GM10248 (cell line): ENCODE data around the gene NDUFS7.
"Not testable (repeated sequence)": the region's sequence is repeated elsewhere in the genome, so short reads cannot be mapped to it uniquely, and the experiment has no call there.

ENCODE experiments used
- CTCF ChIA-PET: fragments of 300-600 bp; sonication (Branson Sonifier 250); formaldehyde crosslinking; extraction: SDS; loops from one replicate; lab custom pipeline; 2021; ENCODE audit warnings: antibody characterized with exemption; lab: Yijun Ruan, JAX
- POLR2A ChIA-PET: fragments of 350-650 bp; sonication (Branson Sonifier 250); formaldehyde crosslinking; extraction: SDS; loops from one replicate; lab custom pipeline; 2020; ENCODE audit warnings: antibody characterized with exemption; lab: Yijun Ruan, JAX
- DNase-seq: peaks from one replicate; pipeline ENCODE4 v3.0.0; 2012; ENCODE audit errors: extremely low spot score
- TF ChIP-seq, protein P1 (sequence below): IDR thresholded peaks from 2 replicates; pipeline ENCODE4 v1.5.1; 2012; ENCODE audit warnings: mild to moderate bottlenecking, low read depth; ENCODE audit errors: extremely low read depth, missing control alignments, control extremely low read depth

The NDUFS7 gene

GRCh38 chr19:1417145-1417544 lies 33.4 kb downstream of the NDUFS7 start:
- POLR2A ChIA-PET, result no interaction called here
- TF ChIP-seq, protein P1, sequence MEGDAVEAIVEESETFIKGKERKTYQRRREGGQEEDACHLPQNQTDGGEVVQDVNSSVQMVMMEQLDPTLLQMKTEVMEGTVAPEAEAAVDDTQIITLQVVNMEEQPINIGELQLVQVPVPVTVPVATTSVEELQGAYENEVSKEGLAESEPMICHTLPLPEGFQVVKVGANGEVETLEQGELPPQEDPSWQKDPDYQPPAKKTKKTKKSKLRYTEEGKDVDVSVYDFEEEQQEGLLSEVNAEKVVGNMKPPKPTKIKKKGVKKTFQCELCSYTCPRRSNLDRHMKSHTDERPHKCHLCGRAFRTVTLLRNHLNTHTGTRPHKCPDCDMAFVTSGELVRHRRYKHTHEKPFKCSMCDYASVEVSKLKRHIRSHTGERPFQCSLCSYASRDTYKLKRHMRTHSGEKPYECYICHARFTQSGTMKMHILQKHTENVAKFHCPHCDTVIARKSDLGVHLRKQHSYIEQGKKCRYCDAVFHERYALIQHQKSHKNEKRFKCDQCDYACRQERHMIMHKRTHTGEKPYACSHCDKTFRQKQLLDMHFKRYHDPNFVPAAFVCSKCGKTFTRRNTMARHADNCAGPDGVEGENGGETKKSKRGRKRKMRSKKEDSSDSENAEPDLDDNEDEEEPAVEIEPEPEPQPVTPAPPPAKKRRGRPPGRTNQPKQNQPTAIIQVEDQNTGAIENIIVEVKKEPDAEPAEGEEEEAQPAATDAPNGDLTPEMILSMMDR, result no peak

DNA sequence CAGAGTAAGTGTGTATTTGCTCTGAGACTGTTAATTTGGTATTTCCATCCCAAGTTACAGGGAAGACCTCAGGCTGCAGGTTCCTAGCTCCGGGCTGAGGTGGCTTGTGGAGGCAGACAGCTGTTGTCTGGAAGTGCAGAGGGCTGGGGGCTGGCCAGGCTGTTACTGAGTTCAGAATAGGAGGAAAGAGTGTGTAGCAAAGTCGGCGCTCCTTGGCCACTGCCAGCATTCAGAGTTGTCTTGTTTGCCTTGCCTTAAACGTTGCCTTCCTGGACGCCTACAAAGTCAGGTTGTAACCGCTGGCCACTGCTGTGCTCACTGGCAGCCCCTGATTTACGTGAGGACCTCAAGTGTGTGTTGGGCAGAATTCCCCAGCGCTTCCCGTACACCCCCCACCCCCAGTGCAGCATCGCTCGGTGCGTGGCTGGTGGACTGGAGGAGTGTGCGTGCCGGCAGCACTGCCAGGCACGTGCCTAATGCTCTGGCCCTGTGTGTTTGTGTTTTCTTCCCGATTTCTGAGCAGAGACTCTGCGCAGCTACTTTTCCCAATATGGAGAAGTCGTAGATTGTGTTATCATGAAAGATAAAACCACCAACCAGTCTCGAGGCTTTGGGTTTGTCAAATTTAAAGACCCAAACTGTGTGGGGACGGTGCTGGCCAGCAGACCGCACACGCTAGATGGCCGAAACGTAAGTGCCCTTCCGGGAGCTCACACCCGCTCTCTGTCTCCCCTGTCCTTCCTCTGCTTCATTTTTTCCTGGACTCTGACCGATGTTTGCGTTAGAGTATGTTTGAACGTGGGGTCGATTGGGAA lies 34.2 kb downstream of the NDUFS7 start:
- ChIA-PET CTCF (interaction anchor here (1.3 to 1.4 kb wide), 2 partner anchors 9 to 26 kb away, joined by 3 to 4 read pairs; no protein-coding TSS in a partner anchor), POLR2A (interaction anchor here (1.2 kb wide), 1 partner anchor 8 kb away, joined by 4 read pairs; no protein-coding TSS in a partner anchor)
- TF ChIP-seq, protein P1, result no peak
- DNase-seq, result no peak

More at GRCh38 chr19:1417145-1417544, 33.4 kb downstream of the NDUFS7 start:
- no peak for DNase-seq
- CTCF ChIA-PET, result interaction anchor here (1.3 kb wide), 1 partner anchor 27 kb away, joined by 4 read pairs; no protein-coding TSS in a partner anchor

DNA sequence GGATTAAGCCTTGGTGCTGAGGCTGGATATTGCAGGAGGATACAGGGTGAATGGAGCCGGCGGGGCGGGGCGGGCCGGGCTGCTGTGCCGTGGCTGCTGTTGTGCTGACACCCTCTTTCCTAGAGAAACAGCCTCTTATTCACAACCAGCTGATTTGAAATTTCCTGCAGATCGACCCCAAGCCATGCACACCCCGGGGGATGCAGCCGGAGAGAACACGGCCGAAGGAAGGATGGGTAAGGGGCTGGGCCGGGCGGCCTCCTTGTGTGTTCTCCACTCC lies 34.7 kb downstream of the NDUFS7 start:
- CTCF ChIA-PET, result interaction anchor here (1.4 kb wide), 2 partner anchors 9 to 139 kb away, joined by 3 read pairs; no protein-coding TSS in a partner anchor
- POLR2A ChIA-PET, result interaction anchor here (1.2 kb wide), 1 partner anchor 9 kb away, joined by 4 read pairs; no protein-coding TSS in a partner anchor
- TF ChIP-seq, protein P1, result no peak
- DNase-seq, result no peak

DNA sequence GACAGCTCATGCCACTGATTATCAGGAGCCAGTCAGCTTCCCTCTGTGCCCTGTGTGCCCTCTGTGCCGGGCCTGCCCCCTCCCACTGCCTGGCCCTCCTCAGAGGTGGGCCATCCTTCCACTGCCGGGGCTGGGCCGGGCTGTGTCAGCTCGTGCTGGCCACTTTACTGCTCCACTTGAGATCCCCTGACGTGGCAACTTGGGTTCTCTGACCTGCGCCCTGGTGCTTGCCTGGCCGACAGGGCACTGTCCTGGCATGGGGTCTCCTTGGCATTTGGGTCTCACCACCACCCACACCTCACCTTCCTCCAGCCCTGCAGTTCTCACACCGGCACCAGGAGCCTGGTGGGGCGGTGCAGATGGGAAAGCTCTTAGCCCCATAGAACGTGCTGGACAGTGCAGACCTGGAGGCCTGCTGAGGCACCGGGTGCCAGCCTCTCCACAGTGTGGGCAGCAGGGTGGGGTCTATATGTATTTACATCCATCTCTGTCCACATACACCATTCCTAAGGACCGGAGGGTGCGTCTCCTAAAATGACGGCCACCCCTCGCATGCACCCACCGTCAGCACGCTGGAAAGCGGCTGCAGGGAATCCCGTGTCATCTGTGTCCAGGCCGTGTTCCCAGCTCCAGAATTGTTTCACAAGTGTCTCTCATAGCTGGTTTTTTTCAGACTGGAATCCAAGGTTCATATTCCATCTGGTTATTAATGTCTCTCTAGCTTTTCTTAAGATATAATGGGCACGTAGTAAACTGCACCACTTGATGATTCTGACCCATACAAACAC lies 35.4 kb downstream of the NDUFS7 start:
- no peak for DNase-seq
- CTCF ChIA-PET, result interaction anchor here (1.0 to 1.4 kb wide), 3 partner anchors 10 to 140 kb away, joined by 3 read pairs; no protein-coding TSS in a partner anchor
- POLR2A ChIA-PET, result interaction anchor here (1.2 kb wide), 1 partner anchor 9 kb away, joined by 4 read pairs; no protein-coding TSS in a partner anchor
- TF ChIP-seq, protein P1, result no peak

DNA sequence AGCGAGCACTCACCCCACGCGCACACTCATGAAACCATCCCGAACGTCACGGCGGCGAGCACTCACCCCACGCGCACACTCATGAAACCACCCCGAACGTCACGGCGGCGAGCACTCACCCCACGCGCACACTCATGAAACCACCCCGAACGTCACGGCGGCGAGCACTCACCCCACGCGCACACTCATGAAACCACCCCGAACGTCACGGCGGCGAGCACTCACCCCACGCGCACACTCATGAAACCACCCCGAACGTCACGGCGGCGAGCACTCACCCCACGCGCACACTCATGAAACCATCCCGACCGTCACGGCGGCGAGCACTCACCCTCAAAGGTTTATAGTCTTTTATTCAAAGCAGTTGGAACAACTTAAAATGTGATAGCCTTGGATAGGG lies 36.4 kb downstream of the NDUFS7 start:
- DNase-seq, POLR2A ChIA-PET: not testable (repeated sequence)
- CTCF ChIA-PET, result interaction anchor here (1.2 to 1.7 kb wide), 4 partner anchors 17 to 176 kb away, joined by 3 to 5 read pairs (median 4); no protein-coding TSS in a partner anchor

GRCh38 chr19:1420590-1420989 lies 36.9 kb downstream of the NDUFS7 start:
- POLR2A ChIA-PET, result no interaction called here
- no peak for DNase-seq
- CTCF ChIA-PET, result interaction anchor here (1.2 to 1.7 kb wide), 3 partner anchors 17 to 176 kb away, joined by 3 to 5 read pairs (median 5); no protein-coding TSS in a partner anchor
- TF ChIP-seq, protein P1, result no peak
